Measurements from ENCODE around the gene TIGD4.

DNA sequence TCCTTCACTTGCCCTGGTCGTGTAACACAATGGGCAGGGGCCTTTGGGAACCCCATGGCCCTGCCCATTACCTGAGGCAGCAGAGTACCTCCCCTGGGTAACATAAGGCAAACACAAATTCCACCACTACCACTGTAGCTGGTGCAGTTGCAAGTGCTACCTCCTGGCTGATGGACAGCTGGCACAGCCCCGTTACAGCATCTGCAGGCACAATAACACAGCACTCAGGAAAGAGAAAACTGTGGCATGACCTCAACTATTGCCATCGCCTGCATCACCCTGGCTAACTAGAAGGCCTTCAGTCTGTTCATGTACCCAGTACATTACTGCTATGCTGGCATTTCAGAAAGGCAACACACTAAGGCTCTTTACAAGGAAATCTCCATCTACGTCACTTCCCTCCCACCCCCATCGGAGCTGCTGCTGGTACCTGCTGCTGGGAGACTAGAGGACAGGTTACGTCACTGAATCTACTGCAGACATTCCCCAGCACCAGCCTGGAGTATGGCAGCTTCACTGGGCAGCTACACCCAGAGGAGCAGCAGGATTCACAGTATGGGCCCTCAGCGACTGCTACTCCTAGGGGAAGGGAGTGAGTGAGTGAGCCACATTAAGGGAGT lies 39.6 kb upstream of the TIGD4 start:
- TF ChIP-seq POLR2A (IDR thresholded peaks at IDR 0.05; ENCODE audit: low read length) (no peak), GATA1 (IDR thresholded peaks at IDR 0.05; ENCODE audit: low read depth, low read length) (no peak)

Measured in erythroblast (primary cell).